ENCODE results near the gene TNFRSF1A. TPM values are rescaled to one million over a fixed set of nuclear protein-coding genes. Genes with fewer than 3 reads are reported as not detected.

The TNFRSF1A gene
- total RNA-seq, 1 experiment from 2014 or later = 59.9 TPM

GRCh38 chr12:6334940-6335450 is 6.9 kb downstream of the TNFRSF1A start:
- no peak for TF ChIP-seq CTCF (conservative IDR thresholded peaks at IDR 0.05)
- H3K4ac ChIP-seq (ENCODE audit: low read depth, low read length) = no peak overlapping the region
- H3K27me3 ChIP-seq (ENCODE audit: insufficient read depth, low read length) = no peaks in the 10 kb centered on the region
- no peak overlapping the region for H4K8ac ChIP-seq (replicated peaks; ENCODE audit: insufficient read length, low read depth, low read length)
- H3K4me1 ChIP-seq (ENCODE audit: insufficient read depth, low read length) = peaks cover 31% of the 10 kb centered on the region
- no peak overlapping the region for H2AK5ac ChIP-seq (ENCODE audit: insufficient read length, low read length)
- Mint-ChIP-seq H3K27me3 (ENCODE audit: low read depth) (no peaks in the 10 kb centered on the region; the same call in 1 of the 2 replicates), H3K9me3 (no peaks in the 10 kb centered on the region), H3K4me3 (peak overlapping the region in 1 of 2 experiments; percentile 51; a peak in 2 of 5 replicates), H3K27ac (peak overlapping the region in 2 of 3 experiments; percentile 57 to 85; a peak in 4 of 7 replicates), H3K4me1 (peaks cover 18 to 24% of the 10 kb centered on the region in 2 experiments), H3K36me3 (ENCODE audit: insufficient read depth in 1 of 3, low read depth in 3 of 3) (peaks cover 34 to 54% (median 50%) of the 10 kb centered on the region in 3 experiments; a peak in 6 of 7 replicates)
- no peak overlapping the region for H2BK12ac ChIP-seq (ENCODE audit: insufficient read length, low read depth, low read length)
- no peaks in the 10 kb centered on the region for H3K79me1 ChIP-seq (ENCODE audit: insufficient read depth, low read depth, low read length, poor library complexity, severe bottlenecking)
- H4K5ac ChIP-seq (ENCODE audit: insufficient read length, low read depth, low read length) = no peak overlapping the region
- H3K9ac ChIP-seq (ENCODE audit: extremely low read depth, insufficient read length, low read length) = no peak overlapping the region
- H2BK20ac ChIP-seq (ENCODE audit: low read depth, low read length, poor library complexity, severe bottlenecking) = no peak overlapping the region
- H2BK15ac ChIP-seq (ENCODE audit: low read depth, low read length) = no peak overlapping the region
- WGBS (ENCODE audit: extremely low coverage, insufficient read length, low lambda C conversion rate) = no CpG with 5 or more reads among the region's 13 CpGs
- H4K91ac ChIP-seq (ENCODE audit: insufficient read length, low read depth, low read length) = no peak overlapping the region
- no peaks in the 10 kb centered on the region for H4K20me1 ChIP-seq (ENCODE audit: control insufficient read depth, insufficient read depth, insufficient read length)
- H2BK120ac ChIP-seq (ENCODE audit: low read depth, low read length, poor library complexity, severe bottlenecking) = no peak overlapping the region
- no peak overlapping the region for H3K4me2 ChIP-seq (ENCODE audit: insufficient read depth, insufficient read length, low read length)
- peaks cover 13% of the 10 kb centered on the region for H3K23me2 ChIP-seq (ENCODE audit: insufficient read length, low read depth, low read length, poor library complexity, severe bottlenecking)
- no peak overlapping the region for H2AFZ ChIP-seq (ENCODE audit: low read length)
- peak overlapping the region; percentile 5 for H3K18ac ChIP-seq (ENCODE audit: insufficient read length, low read depth, low read length)
- no peak for DNase-seq
- no peak overlapping the region for H3T11ph ChIP-seq (ENCODE audit: low read length)
- H2BK5ac ChIP-seq (ENCODE audit: insufficient read length, low read length) = no peak overlapping the region
- peaks cover 18% of the 10 kb centered on the region; the same call in 1 of the 2 replicates for H3K79me2 ChIP-seq (ENCODE audit: insufficient read depth, low read length)
- H3K14ac ChIP-seq (ENCODE audit: insufficient read depth, low read length) = peak overlapping the region; percentile 27; the same call in 1 of the 2 replicates
- no peak overlapping the region for H3K23ac ChIP-seq (ENCODE audit: insufficient read length, low read depth, low read length)
- H3K9me3 ChIP-seq (ENCODE audit: control insufficient read depth, low read depth, low read length) = no peaks in the 10 kb centered on the region
- H3K56ac ChIP-seq (ENCODE audit: insufficient read length, low read depth, low read length) = no peak overlapping the region
- no peak overlapping the region for H3K27ac ChIP-seq (ENCODE audit: insufficient read length, low read depth, low read length)

Measured in H9 (cell line).